Activated gamma-delta T cell treated with anti-CD3 and anti-CD28 coated beads, Interleukin-2, amount 50 U/mL, for 16 hours (primary cell): ENCODE data around the gene PTBP3.
"Not testable (repeated sequence)": the region's sequence is repeated elsewhere in the genome, so short reads cannot be mapped to it uniquely, and the experiment has no call there.

ENCODE experiments used
- DNase-seq: peaks from one replicate; pipeline ENCODE4 v3.0.0-alpha.2; 2020; ENCODE audit warnings: low read depth

The PTBP3 gene

GRCh38 chr9:112268413-112268812, 65.0 kb downstream of the PTBP3 start:
- no peak for DNase-seq

- DNase-seq, result not testable (repeated sequence)
These were observed 66.3 kb downstream of the PTBP3 start for GRCh38 chr9:112267086-112267485.

GRCh38 chr9:112265391-112265790, 68.0 kb downstream of the PTBP3 start:
- DNase-seq, result no peak

- no peak for DNase-seq
These were observed 70.8 kb downstream of the PTBP3 start for GRCh38 chr9:112262577-112262976.

GRCh38 chr9:112261133-112261532, 72.3 kb downstream of the PTBP3 start:
- DNase-seq, result no peak

- no peak for DNase-seq
These were observed 75.3 kb downstream of the PTBP3 start for GRCh38 chr9:112258106-112258505.

- no peak for DNase-seq
These were observed 81.2 kb downstream of the PTBP3 start for GRCh38 chr9:112252194-112252593.

- no peak for DNase-seq
These were observed 84.1 kb downstream of the PTBP3 start for GRCh38 chr9:112249277-112249676.

GRCh38 chr9:112248722-112249121, 84.7 kb downstream of the PTBP3 start:
- no peak for DNase-seq

GRCh38 chr9:112247090-112247489, 86.3 kb downstream of the PTBP3 start:
- no peak for DNase-seq

GRCh38 chr9:112245126-112245525, 88.3 kb downstream of the PTBP3 start:
- no peak for DNase-seq

- no peak for DNase-seq
These were observed 91.1 kb downstream of the PTBP3 start for GRCh38 chr9:112242147-112242804.

- DNase-seq, result no peak
These were observed 91.9 kb downstream of the PTBP3 start for GRCh38 chr9:112241491-112241890.

GRCh38 chr9:112239708-112240107, 93.7 kb downstream of the PTBP3 start:
- DNase-seq, result no peak

- DNase-seq, result no peak
These were observed 94.1 kb downstream of the PTBP3 start for GRCh38 chr9:112239284-112239683.

GRCh38 chr9:112234779-112235178, 98.6 kb downstream of the PTBP3 start:
- DNase-seq, result no peak

- no peak for DNase-seq
These were observed 99.7 kb downstream of the PTBP3 start for GRCh38 chr9:112233769-112234168.

GRCh38 chr9:112232233-112232632, 101.2 kb downstream of the PTBP3 start:
- DNase-seq, result no peak

- no peak for DNase-seq
These were observed 107.3 kb downstream of the PTBP3 start for GRCh38 chr9:112226091-112226490.

GRCh38 chr9:112224401-112225289, 108.8 kb downstream of the PTBP3 start:
- no peak for DNase-seq

GRCh38 chr9:112218908-112219307, 114.5 kb downstream of the PTBP3 start:
- no peak for DNase-seq

- no peak for DNase-seq
These were observed 120.5 kb downstream of the PTBP3 start for GRCh38 chr9:112212926-112213325.

- DNase-seq, result no peak
These were observed 126.0 kb downstream of the PTBP3 start for GRCh38 chr9:112207451-112207850.
